DOHH2 (cell line): Measurements from ENCODE around the gene ZNF436.

ENCODE experiments used
- H3F3A ChIP-seq: fragments of 200-600 bp; sonication (generic), shearing (Covaris generic); 2 replicates; pipeline ENCODE4 v1.6.0; 2016; ENCODE audit warnings: antibody characterized with exemption, mild to moderate bottlenecking; ENCODE audit not compliant: control insufficient read depth, insufficient read depth
- H3K27ac ChIP-seq: fragments of 200-600 bp; sonication (generic); 2 replicates; pipeline ENCODE4 v1.5.1; 2014; ENCODE audit warnings: low read depth, mild to moderate bottlenecking, low read length, moderate library complexity
- H3K27me3 ChIP-seq: fragments of 200-600 bp; sonication (generic); 2 replicates; pipeline ENCODE4 v1.6.1; 2014; ENCODE audit warnings: mild to moderate bottlenecking, low read length, mixed read lengths; ENCODE audit not compliant: control insufficient read depth
- H3K36me3 ChIP-seq: fragments of 200-600 bp; sonication (generic); 2 replicates; pipeline ENCODE4 v1.6.1; 2014; ENCODE audit warnings: mild to moderate bottlenecking, low read length, moderate library complexity, mixed read lengths; ENCODE audit not compliant: control insufficient read depth
- H3K4me1 ChIP-seq: fragments of 200-600 bp; sonication (generic); 2 replicates; pipeline ENCODE4 v1.6.1; 2014; ENCODE audit warnings: mild to moderate bottlenecking, low read length, mixed read lengths; ENCODE audit not compliant: control insufficient read depth
- H3K4me2 ChIP-seq: fragments of 200-600 bp; sonication (generic); 2 replicates; pipeline ENCODE4 v1.6.0; 2014; ENCODE audit warnings: mild to moderate bottlenecking, low read length, moderate library complexity
- H3K4me3 ChIP-seq: fragments of 200-600 bp; sonication (generic); 2 replicates; pipeline ENCODE4 v1.5.1; 2014; ENCODE audit warnings: mild to moderate bottlenecking, low read length, mixed read lengths
- H3K79me2 ChIP-seq: fragments of 200-600 bp; sonication (generic); 2 replicates; pipeline ENCODE4 v1.6.1; 2014; ENCODE audit warnings: mild to moderate bottlenecking, low read length, mixed read lengths; ENCODE audit not compliant: control insufficient read depth
- H3K9me2 ChIP-seq: fragments of 200-600 bp; sonication (generic); replicated peaks from 2 replicates; pipeline ENCODE4 v1.6.1; 2014; ENCODE audit warnings: mild to moderate bottlenecking, low read length, mixed read lengths; ENCODE audit not compliant: control insufficient read depth
- H3K9me3 ChIP-seq: fragments of 200-600 bp; sonication (generic); 2 replicates; pipeline ENCODE4 v1.6.1; 2014; ENCODE audit warnings: antibody characterized with exemption, low read length, mixed read lengths; ENCODE audit not compliant: control insufficient read depth, insufficient read depth
- H4K20me1 ChIP-seq: fragments of 200-600 bp; sonication (generic); 2 replicates; pipeline ENCODE4 v1.6.0; 2014; ENCODE audit warnings: low read depth, mild to moderate bottlenecking, antibody characterized with exemption, low read length, moderate library complexity; ENCODE audit not compliant: control insufficient read depth, insufficient read depth
- EZH2phosphoT487 ChIP-seq: fragments of 200-600 bp; sonication (generic); IDR thresholded peaks from 2 replicates; pipeline ENCODE4 v1.6.1; 2017; ENCODE audit warnings: borderline replicate concordance, mild to moderate bottlenecking, antibody characterized with exemption, low read length, moderate library complexity, mixed read lengths
- TF ChIP-seq, protein P1 (sequence below): fragments of 200-600 bp; sonication (generic); IDR thresholded peaks from one replicate; pipeline ENCODE4 v1.5.1; 2014; ENCODE audit warnings: antibody characterized with exemption, mild to moderate bottlenecking, low read depth, low read length; ENCODE audit not compliant: poor library complexity, severe bottlenecking

The ZNF436 gene

DNA sequence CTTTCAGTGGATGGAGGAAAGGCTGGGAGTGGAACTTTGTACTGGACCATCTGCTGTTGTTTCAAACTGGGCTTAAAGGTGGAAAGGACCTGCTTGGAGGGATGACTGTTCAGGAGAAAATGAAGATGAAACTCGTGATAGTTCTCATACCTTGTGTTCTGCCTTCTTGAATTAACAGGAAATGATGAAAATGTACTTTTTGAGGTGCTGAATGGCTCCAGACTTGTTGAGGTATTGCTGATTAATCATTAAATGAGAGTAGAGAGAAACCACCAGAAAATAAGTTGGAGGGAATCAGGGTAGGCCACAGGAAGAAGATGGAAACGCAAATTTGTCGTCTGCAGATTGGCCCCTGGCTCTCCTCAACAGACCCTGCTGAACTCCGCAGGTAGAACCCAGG, 26.2 kb upstream of the ZNF436 start:
- H4K20me1 ChIP-seq: no peaks in the 10 kb centered on the region
- H3K9me2 ChIP-seq: no peaks in the 10 kb centered on the region
- no peak overlapping the region for H3K4me2 ChIP-seq
- H3K4me3 ChIP-seq: no peak overlapping the region
- H3K27me3 ChIP-seq: peaks cover 2% of the 10 kb centered on the region
- H3K27ac ChIP-seq: no peak overlapping the region
- H3K36me3 ChIP-seq: no peaks in the 10 kb centered on the region
- no peaks in the 10 kb centered on the region for H3K9me3 ChIP-seq
- TF ChIP-seq, protein P1, sequence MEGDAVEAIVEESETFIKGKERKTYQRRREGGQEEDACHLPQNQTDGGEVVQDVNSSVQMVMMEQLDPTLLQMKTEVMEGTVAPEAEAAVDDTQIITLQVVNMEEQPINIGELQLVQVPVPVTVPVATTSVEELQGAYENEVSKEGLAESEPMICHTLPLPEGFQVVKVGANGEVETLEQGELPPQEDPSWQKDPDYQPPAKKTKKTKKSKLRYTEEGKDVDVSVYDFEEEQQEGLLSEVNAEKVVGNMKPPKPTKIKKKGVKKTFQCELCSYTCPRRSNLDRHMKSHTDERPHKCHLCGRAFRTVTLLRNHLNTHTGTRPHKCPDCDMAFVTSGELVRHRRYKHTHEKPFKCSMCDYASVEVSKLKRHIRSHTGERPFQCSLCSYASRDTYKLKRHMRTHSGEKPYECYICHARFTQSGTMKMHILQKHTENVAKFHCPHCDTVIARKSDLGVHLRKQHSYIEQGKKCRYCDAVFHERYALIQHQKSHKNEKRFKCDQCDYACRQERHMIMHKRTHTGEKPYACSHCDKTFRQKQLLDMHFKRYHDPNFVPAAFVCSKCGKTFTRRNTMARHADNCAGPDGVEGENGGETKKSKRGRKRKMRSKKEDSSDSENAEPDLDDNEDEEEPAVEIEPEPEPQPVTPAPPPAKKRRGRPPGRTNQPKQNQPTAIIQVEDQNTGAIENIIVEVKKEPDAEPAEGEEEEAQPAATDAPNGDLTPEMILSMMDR: no peak
- no peak for TF ChIP-seq EZH2phosphoT487
- H3F3A ChIP-seq: no peaks in the 10 kb centered on the region
- no peaks in the 10 kb centered on the region for H3K79me2 ChIP-seq
- no peaks in the 10 kb centered on the region for H3K4me1 ChIP-seq

DNA sequence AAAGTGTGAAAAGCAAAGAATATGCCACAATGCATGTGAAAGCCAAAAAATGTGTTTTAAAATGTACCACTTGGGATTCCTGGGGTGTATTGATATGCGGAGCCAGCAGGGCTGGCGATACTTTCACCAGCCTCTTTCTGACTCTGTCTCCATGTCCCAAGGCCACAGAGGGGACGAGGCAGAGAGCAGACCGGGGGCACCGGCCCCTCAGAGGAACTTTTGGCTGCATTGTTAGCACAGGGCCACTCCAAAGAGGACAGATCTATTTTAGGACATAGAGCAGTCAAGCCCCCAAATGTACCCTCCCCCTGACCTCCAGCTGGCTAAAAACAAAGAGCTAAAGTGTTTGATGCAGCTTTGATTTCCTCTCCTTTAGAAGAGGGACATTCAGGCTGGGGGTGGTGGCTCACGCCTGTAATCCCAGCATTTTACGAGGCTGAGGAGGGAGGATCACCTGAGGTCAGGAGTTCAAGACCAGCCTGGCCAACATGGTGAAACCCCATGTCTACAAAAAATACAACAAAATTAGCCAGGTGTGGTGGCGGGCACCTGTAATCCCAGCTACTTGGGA, 25.6 kb upstream of the ZNF436 start:
- Histone ChIP-seq H3K79me2 (no peaks in the 10 kb centered on the region), H3F3A (no peaks in the 10 kb centered on the region), H3K36me3 (no peaks in the 10 kb centered on the region), H3K4me1 (no peaks in the 10 kb centered on the region), H3K9me3 (no peaks in the 10 kb centered on the region), H4K20me1 (no peaks in the 10 kb centered on the region), H3K4me2 (no peak overlapping the region), H3K4me3 (no peak overlapping the region), H3K9me2 (no peaks in the 10 kb centered on the region), H3K27me3 (peaks cover 7% of the 10 kb centered on the region), H3K27ac (no peak overlapping the region)
- TF ChIP-seq EZH2phosphoT487: no peak
- TF ChIP-seq, protein P1: no peak

DNA sequence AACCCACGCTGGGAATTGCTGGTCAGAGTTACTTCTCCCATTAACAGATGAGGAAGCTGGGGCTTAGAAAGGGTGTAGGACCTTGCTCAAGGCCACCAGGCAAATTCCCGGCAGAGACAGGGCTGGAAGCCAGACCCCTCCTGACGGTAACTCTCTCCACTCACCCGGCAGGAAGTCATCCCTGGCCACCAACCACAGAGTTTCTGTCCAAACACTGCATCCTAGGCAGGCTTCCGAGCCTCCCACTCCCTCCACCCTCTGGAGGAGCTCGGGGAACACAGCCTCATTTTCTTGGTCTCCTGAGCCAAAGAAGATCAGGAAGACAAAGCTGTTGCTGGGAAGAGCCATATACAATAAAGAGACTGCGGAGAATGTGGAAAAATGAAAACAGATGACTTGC, 25.0 kb upstream of the ZNF436 start:
- no peaks in the 10 kb centered on the region for H3K36me3 ChIP-seq
- no peaks in the 10 kb centered on the region for H4K20me1 ChIP-seq
- no peaks in the 10 kb centered on the region for H3K79me2 ChIP-seq
- H3K4me2 ChIP-seq: no peak overlapping the region
- H3F3A ChIP-seq: no peaks in the 10 kb centered on the region
- no peak for TF ChIP-seq EZH2phosphoT487
- TF ChIP-seq, protein P1: no peak
- H3K4me1 ChIP-seq: no peaks in the 10 kb centered on the region
- no peak overlapping the region for H3K4me3 ChIP-seq
- H3K27me3 ChIP-seq: peaks cover 8% of the 10 kb centered on the region
- H3K9me2 ChIP-seq: no peaks in the 10 kb centered on the region
- no peaks in the 10 kb centered on the region for H3K9me3 ChIP-seq
- H3K27ac ChIP-seq: no peak overlapping the region
